ENCODE data around the gene MYO1H. TPM values are rescaled to one million over a fixed set of nuclear protein-coding genes. Genes with fewer than 3 reads are reported as not detected.

MYO1H gene
- total RNA-seq, 1 experiment from 2014 or later: not detected

DNA sequence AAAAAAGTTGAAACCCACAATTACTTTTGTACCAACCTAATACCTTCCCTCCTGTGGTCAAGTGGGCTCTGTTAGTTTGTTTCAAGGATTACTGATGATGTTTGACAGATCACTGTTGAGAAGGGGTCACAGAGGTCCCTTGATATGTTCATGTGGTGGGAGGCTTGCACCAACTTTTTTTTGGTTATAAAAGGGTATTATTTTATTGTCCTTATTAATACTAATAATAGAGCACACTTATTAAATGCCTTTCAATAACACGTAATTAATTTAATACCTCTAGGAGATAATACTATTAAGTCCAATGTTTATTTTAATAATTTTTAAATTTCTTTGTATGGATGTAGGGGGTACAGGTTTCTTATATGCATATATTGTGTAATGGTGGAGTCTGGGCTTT is 134.2 kb downstream of the MYO1H start:
- Histone ChIP-seq H3K4me1 (replicated peaks) (peaks cover 16% of the 10 kb centered on the region), H3K36me3 (peaks cover 77% of the 10 kb centered on the region), H3K27ac (no peak overlapping the region), H3K9me3 (replicated peaks) (no peaks in the 10 kb centered on the region), H3K4me3 (no peak overlapping the region), H3K27me3 (replicated peaks) (no peaks in the 10 kb centered on the region)
- peak in 1 of 2 experiments; percentile 66 for DNase-seq (ENCODE audit: low read depth in 1 of 2, low spot score in 2 of 2)

DNA sequence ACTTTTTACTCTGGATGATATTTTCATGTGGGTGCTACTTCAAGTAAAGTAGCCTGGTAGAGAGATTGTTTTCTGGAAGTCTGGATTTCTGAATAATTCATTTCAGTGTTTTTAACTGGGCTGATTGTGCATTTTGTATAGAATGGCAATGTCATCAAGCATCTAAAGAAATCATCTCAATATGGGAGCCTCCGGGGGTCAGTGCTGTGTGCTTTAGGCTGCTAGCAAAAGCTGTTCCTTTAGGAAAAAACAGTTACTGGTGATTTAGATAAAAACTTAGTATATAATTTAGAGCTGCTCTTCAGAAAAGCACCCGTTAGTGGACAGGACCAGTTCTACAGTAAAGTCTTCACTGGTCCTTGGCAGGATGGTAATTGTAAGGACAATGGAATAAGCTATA is 134.8 kb downstream of the MYO1H start:
- Histone ChIP-seq H3K9me3 (replicated peaks) (no peaks in the 10 kb centered on the region), H3K27ac (no peak overlapping the region), H3K36me3 (peaks cover 79% of the 10 kb centered on the region), H3K4me3 (no peak overlapping the region), H3K4me1 (replicated peaks) (peaks cover 16% of the 10 kb centered on the region), H3K27me3 (replicated peaks) (no peaks in the 10 kb centered on the region)
- peak; percentile 73 to 81 for DNase-seq (ENCODE audit: low read depth in 1 of 2, low spot score in 2 of 2)

DNA sequence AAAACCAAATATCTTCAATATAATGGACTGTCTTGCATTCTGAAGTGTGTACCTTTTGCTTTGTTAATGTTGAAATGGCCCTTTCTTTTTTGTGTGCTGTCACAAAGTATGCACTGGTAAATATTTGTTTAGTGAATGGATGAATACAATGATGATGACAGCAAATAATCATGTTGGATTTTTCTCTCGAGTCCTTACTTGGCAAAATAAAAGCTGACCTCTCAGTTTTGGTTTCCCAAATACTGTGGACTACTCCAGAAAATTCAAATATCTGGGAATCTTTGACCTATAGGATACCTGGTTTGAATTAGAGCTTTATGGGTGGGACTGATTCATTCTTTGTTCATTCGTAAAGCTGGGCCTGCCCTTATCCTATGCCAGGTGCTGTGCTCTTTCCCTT is 135.2 kb downstream of the MYO1H start:
- no peak overlapping the region for H3K4me3 ChIP-seq
- DNase-seq (ENCODE audit: low read depth in 1 of 2, low spot score in 2 of 2): no peak
- H3K9me3 ChIP-seq (replicated peaks): no peaks in the 10 kb centered on the region; the same call in 1 of the 2 replicates
- no peak overlapping the region for H3K27ac ChIP-seq
- H3K36me3 ChIP-seq: peaks cover 79% of the 10 kb centered on the region
- H3K27me3 ChIP-seq (replicated peaks): no peaks in the 10 kb centered on the region
- peaks cover 16% of the 10 kb centered on the region for H3K4me1 ChIP-seq (replicated peaks)

DNA sequence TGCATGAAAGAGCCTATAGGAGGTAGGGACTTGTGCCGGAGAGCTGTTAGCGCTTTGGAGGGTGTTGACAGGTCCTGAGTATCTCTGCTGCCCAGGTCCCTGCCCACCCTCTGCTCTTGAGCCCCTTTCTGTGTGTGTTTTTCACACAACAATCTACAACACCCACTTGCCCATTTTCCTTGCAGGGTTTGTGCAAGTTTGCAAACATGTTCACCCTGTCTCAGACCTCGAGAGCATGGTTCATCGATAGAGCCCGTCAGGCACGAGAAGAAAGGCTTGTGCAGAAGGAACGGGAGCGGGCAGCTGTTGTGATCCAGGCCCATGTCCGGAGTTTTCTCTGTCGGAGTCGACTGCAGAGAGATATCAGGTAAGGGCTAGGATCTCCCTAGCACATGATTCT is 135.6 kb downstream of the MYO1H start:
- Histone ChIP-seq H3K27ac (no peak overlapping the region), H3K4me1 (replicated peaks) (peaks cover 12% of the 10 kb centered on the region), H3K9me3 (replicated peaks) (no peaks in the 10 kb centered on the region; the same call in 1 of the 2 replicates), H3K36me3 (peaks cover 81% of the 10 kb centered on the region), H3K27me3 (replicated peaks) (no peaks in the 10 kb centered on the region), H3K4me3 (no peak overlapping the region)
- DNase-seq (ENCODE audit: low read depth in 1 of 2, low spot score in 2 of 2): peak; percentile 75 to 96

DNA sequence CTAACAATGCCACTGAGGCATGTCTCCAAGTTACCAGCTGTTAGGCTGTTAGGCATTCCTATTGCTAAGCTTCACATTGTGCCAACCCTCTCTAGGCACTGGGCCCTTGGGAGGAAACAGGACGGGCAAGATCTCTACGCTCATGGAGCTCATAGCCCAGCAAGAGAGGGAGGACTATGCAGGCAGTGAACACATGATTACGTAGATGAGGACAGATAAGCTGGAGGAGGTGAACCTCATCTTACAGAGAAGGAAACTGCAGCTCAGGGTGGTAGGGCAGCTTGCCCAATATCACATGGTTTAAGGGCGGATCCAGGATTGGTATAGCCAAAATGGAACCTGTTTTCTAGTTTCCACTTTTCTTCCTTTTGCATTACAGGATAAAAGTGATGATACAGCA is 137.5 kb downstream of the MYO1H start:
- H3K27ac ChIP-seq: no peak overlapping the region
- peaks cover 89% of the 10 kb centered on the region for H3K36me3 ChIP-seq
- no peaks in the 10 kb centered on the region for H3K27me3 ChIP-seq (replicated peaks)
- H3K4me3 ChIP-seq: no peak overlapping the region
- H3K4me1 ChIP-seq (replicated peaks): no peaks in the 10 kb centered on the region
- peak in 1 of 2 experiments; percentile 93 for DNase-seq (ENCODE audit: low read depth in 1 of 2, low spot score in 2 of 2)
- H3K9me3 ChIP-seq (replicated peaks): no peaks in the 10 kb centered on the region; the same call in 1 of the 2 replicates

DNA sequence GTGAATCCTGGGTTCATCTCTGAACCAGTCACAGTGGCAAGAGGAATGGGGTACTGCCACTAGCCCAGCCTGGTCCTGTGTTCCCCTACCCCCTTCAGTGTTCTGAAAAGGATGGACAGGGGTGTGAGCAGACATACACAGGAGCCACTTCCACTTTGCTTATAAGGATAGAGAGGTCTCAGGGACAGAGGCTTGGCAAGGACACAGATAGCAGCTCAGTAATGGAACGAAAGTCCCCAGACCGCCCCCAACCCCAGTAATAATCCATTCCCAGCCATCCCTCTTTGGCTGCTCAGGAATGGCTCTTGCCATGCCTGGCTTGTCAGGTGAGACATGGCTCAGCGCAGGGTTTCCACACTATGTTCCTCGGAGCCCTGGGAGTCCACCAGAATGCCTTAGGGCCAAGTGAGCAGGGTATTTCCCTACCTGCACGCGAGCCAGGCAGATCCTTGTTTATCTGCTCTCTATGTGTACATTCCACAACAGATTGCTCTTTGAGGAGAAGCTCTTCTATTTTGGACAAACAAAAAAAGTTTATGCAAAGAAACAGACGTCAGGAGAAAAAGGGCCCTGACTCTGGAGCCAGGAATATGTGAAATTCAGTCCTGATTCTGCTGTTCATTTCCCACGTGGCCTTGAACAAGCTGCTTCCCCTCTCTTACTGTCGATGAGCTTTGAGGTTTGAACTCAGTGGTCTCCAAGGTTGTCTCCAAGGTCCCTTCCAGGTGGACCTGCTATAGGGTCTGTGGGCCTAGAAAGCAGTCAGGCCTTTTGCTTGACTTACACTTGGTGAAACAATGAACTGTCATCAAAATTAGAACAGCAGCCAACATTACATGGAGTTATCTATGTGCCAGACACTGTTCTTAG is 139.7 kb downstream of the MYO1H start:
- Histone ChIP-seq H3K27me3 (replicated peaks) (no peaks in the 10 kb centered on the region), H3K4me1 (replicated peaks) (no peaks in the 10 kb centered on the region), H3K4me3 (no peak overlapping the region), H3K9me3 (replicated peaks) (no peaks in the 10 kb centered on the region; the same call in 1 of the 2 replicates), H3K27ac (no peak overlapping the region), H3K36me3 (peaks cover 100% of the 10 kb centered on the region)
- peak; percentile 77 to 95 for DNase-seq (ENCODE audit: low read depth in 1 of 2, low spot score in 2 of 2)

DNA sequence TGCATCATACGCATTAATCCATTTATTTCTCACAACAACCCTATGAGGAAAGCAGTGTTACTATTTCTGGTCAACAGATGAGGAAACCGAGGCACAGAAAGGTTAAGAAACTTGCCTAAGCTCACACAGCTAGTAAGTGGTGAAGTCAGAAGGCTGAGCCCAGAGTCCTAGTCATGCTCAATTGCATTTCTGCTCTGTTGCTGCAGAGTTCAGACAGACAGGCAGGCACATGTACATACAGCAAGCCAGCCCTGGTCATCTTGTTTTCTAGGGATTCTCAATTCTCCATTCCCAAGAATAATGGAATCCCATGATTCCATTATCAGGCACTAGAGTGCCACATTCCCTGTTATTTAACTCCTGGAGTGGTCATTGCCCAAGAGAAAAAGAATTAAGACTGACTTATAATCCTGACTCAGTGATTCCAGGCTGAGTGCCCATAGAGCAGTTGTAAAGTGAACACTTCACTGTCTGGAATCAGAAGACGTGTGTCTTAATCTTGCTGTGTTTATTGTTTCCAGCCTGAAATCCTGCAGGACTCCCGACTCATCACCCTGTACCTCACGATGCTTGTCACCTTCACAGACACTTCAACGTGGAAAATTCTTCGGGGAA is 140.5 kb downstream of the MYO1H start:
- DNase-seq (ENCODE audit: low read depth in 1 of 2, low spot score in 2 of 2): peak; percentile 68 to 87
- H3K9me3 ChIP-seq (replicated peaks): no peaks in the 10 kb centered on the region; the same call in 1 of the 2 replicates
- H3K36me3 ChIP-seq: peaks cover 98% of the 10 kb centered on the region
- H3K4me3 ChIP-seq: no peak overlapping the region
- no peaks in the 10 kb centered on the region for H3K4me1 ChIP-seq (replicated peaks)
- no peak overlapping the region for H3K27ac ChIP-seq
- H3K27me3 ChIP-seq (replicated peaks): no peaks in the 10 kb centered on the region

DNA sequence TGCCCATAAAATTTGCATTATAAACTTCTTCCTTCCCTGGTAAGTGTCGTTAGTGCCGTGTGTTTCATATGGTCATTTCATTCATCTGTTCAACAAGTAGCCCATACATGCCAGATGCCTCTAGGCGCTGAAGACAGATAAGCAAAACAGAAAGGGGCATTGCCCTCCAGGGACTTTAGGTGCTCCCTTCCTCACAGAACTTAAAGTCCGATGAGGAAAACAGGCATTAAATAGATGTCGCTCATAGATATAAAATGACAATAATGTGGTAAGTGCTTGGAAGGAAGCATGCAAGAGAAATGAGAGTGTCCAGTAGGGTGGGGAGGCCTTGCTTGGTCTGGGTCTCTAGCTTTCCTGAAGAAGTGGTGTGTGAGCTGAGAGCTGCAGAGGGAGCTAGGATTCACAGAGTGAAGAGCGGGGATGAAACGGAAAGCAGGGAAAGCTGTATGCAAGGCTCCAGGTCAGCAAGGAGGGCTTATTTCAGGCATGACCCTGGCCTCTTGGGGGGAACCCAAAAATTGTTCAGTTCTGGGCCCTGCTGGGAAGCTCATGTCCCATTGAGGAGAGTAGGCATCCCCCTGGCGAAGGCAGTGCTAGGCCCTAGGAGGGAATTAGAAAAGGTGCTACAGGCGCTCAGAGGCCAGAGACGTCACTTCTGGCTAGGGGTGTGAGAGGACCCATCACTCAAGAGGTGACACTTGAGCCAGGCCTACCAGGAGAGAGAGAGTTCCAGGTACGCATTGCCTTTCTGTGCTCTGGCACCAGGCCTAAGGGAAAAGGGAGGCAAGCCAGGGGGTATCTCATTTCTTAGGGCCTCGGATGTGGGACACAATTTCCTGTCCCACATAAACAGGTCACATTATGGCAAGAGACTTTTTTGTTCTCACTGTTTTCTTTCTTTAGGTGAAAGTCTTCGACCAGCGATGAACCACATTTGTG is 141.6 kb downstream of the MYO1H start:
- Histone ChIP-seq H3K4me1 (replicated peaks) (no peaks in the 10 kb centered on the region), H3K4me3 (no peak overlapping the region), H3K36me3 (peaks cover 98% of the 10 kb centered on the region), H3K27ac (no peak overlapping the region), H3K9me3 (replicated peaks) (no peaks in the 10 kb centered on the region; the same call in 1 of the 2 replicates), H3K27me3 (replicated peaks) (no peaks in the 10 kb centered on the region)
- DNase-seq (ENCODE audit: low read depth in 1 of 2, low spot score in 2 of 2): peak; percentile 77 to 95

DNA sequence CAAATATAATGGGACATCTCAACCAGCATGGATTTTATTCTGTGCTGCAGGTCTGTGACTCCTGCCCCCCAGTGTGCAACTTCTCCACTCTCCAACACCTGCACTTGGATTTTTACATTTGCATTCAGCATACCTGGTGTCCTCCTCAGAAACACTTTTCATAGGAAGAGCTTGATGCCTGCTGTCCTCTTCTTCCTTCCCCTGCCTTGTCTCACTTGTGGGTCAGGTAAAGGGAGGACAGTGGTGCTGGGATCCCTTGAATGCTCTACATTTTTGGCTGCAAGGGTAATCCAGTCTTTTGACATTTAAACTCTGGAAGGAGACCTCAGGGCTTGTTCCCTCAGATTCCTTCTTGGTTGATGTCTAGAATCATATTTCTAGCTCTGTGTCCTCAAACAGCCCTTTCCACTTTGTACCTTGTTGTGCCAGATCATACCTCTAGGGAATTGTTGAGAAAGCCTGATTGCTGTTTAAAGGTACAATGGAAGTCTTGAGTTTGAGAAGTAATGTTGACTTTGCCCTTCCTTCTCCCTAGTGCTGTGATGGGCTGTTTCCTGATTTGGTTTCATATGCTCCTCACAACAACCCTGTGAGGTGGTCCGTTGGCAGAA is 142.4 kb downstream of the MYO1H start:
- Histone ChIP-seq H3K9me3 (replicated peaks) (peaks cover 3% of the 10 kb centered on the region), H3K27me3 (replicated peaks) (no peaks in the 10 kb centered on the region), H3K4me3 (no peak overlapping the region), H3K27ac (no peak overlapping the region), H3K4me1 (replicated peaks) (no peaks in the 10 kb centered on the region), H3K36me3 (peaks cover 98% of the 10 kb centered on the region)
- DNase-seq (ENCODE audit: low read depth in 1 of 2, low spot score in 2 of 2): peak in 1 of 2 experiments; percentile 86

DNA sequence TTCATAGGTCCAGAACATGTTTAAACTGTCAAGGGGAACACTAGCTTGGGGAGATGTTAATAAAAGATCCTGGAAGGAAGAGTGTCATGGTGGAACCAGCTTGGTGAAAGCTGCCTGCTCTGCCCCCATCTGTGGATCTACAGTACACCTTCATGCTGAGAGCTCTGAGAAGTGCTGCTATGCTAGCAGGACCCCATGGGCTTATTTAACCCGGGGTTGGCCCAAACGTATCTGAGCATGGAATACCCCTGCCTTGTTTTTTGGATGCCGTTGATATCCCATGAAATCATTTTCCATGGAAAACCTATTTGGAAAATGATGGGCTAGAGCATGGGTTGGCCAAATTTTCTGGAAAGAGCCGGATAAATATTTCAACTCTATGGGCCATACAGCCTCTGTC is 144.0 kb downstream of the MYO1H start:
- H3K4me1 ChIP-seq (replicated peaks): no peaks in the 10 kb centered on the region
- peak; percentile 70 to 92 for DNase-seq (ENCODE audit: low read depth in 1 of 2, low spot score in 2 of 2)
- peaks cover 4% of the 10 kb centered on the region for H3K9me3 ChIP-seq (replicated peaks)
- H3K27ac ChIP-seq: no peak overlapping the region
- peaks cover 98% of the 10 kb centered on the region for H3K36me3 ChIP-seq
- H3K27me3 ChIP-seq (replicated peaks): no peaks in the 10 kb centered on the region
- no peak overlapping the region for H3K4me3 ChIP-seq

DNA sequence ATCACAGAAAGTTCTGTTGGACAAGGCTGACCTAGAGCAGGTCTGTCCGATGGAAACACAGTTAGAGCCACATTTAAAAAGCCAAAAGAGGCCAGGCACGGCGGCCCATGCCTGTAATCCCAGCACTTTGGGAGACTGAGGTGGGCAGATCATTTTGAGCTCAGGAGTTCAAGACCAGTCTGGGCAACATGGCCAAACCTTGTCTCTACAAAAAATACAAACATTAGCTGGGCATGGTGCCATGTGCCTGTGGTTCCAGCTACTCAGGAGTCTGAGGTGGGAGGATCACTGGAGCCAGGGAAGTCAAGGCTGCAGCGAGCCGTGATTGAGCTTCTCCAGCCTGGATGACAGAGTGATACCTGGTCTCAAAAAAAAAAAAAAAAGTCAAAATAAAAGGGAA is 144.7 kb downstream of the MYO1H start:
- DNase-seq (ENCODE audit: low read depth in 1 of 2, low spot score in 2 of 2): peak; percentile 73 to 95

DNA sequence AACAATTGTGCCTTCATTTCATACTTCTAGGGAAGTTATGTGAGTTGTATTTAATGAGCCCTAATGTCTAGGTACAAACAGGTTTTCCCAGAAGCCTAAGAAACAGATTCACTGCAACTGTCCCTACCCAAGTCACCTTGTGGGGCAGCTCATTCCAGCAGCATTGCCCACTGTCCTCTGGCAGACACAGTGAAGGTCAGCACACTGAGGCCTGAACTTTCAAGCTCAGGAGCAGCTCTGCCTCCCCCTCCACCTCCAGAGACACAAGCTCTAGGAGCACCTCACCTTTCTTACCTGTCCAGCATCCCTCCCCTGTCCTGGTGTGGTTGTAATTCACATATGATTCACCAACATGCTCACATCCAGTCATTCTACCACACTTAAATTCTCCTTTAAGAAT is 145.4 kb downstream of the MYO1H start:
- H3K36me3 ChIP-seq: peaks cover 86% of the 10 kb centered on the region
- no peaks in the 10 kb centered on the region for H3K27me3 ChIP-seq (replicated peaks)
- peak in 1 of 2 experiments; percentile 94 for DNase-seq (ENCODE audit: low read depth in 1 of 2, low spot score in 2 of 2)
- no peaks in the 10 kb centered on the region for H3K4me1 ChIP-seq (replicated peaks)
- H3K9me3 ChIP-seq (replicated peaks): peaks cover 4% of the 10 kb centered on the region
- H3K4me3 ChIP-seq: no peak overlapping the region
- H3K27ac ChIP-seq: no peak overlapping the region

More for the DNA sequence above, 144.7 kb downstream of the MYO1H start:
- no peak overlapping the region for H3K4me3 ChIP-seq
- H3K36me3 ChIP-seq: peaks cover 93% of the 10 kb centered on the region
- no peak overlapping the region for H3K27ac ChIP-seq
- H3K27me3 ChIP-seq (replicated peaks): no peaks in the 10 kb centered on the region
- H3K9me3 ChIP-seq (replicated peaks): peaks cover 4% of the 10 kb centered on the region
- no peaks in the 10 kb centered on the region for H3K4me1 ChIP-seq (replicated peaks)

DNA sequence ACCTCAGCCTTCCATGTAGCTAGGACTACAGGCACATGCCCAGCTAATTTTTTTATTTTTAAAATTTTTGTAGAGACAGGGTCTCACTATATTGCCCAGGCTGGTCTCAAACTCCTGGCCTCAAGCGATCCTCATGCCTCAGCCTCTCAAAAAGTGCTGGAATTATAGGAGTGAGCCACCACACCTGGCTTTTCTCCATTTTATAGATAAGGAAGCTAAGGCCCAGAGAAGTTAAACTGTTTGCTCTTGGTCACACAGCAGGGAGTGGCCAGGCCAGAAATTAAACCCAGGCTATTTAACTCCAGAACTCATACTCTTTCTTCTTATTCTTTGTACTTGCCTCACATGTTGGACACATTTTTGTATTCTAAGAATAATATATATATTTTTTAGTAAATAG is 146.2 kb downstream of the MYO1H start:
- DNase-seq (ENCODE audit: low read depth in 1 of 2, low spot score in 2 of 2): peak; percentile 63 to 87
- Histone ChIP-seq H3K4me3 (no peak overlapping the region), H3K36me3 (peaks cover 77% of the 10 kb centered on the region), H3K9me3 (replicated peaks) (peaks cover 4% of the 10 kb centered on the region), H3K4me1 (replicated peaks) (no peaks in the 10 kb centered on the region), H3K27me3 (replicated peaks) (no peaks in the 10 kb centered on the region), H3K27ac (no peak overlapping the region)

Data from SJSA1 (cell line).